ENCODE data around the gene GABRG3.

GABRG3 gene

DNA sequence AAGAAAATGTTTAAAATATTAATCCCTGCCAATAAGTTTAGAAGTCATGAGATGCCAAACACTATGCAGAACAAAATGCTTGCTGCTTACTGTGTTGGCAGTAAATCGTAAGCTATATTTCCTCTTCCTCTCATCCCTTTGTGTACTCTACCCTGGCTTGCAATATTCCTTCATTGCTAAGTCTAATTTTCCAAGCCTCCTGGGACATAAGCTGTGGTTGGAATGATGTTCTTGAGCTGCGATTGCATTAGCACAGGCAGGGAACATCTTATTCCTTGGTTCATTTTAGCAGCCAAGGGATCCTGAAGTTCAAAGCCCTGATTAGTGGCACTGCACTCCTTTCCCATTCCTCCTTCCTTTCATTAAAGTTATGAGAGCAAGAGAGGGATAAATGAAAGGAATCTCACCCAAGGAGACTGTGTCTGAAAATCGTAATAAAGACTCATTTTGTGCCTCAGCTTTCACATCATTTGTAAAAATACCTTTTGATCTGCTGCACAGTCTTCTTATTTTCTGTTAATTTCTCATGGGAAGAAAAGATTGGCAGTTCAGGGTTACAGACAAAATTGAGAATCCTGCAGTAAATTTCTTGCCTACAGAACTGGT is 592.9 kb downstream of the GABRG3 start:
- peaks cover 18% of the 10 kb centered on the region; the same call in 1 of the 2 replicates for H3K9me3 ChIP-seq (ENCODE audit: control insufficient read depth, insufficient read depth, low read length)
- H3K4me1 ChIP-seq (ENCODE audit: control insufficient read depth, insufficient read depth, low read length): no peaks in the 10 kb centered on the region
- H3K27me3 ChIP-seq (ENCODE audit: control insufficient read depth, insufficient read depth, low read length): no peaks in the 10 kb centered on the region
- no peak overlapping the region for H3K4me3 ChIP-seq (ENCODE audit: low read depth, low read length)
- no peak overlapping the region for H3K27ac ChIP-seq (ENCODE audit: low read depth, low read length)
- H3K36me3 ChIP-seq (ENCODE audit: control insufficient read depth, insufficient read depth, low read length): no peaks in the 10 kb centered on the region
- H3K9ac ChIP-seq (ENCODE audit: low read depth, low read length): no peak overlapping the region

DNA sequence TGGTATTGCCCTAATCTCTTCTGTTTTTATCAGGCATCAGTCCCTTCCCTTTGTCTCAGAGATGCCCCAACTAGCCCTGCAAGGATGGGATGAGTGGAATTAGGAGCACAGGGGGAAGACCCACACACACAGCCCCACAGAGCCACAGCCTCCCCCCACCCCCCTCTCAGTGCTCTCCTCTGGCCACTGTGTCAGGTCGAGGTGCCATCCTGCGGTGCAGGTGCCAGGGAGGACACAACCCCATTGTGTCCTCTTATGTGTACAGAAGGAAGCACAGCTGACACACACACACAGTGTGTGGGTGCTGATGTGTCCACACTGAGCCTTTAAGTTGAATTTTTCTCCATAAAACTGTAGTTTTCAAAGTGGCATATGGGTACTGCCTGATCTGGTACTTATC is 593.7 kb downstream of the GABRG3 start:
- peaks cover 16% of the 10 kb centered on the region; the same call in 1 of the 2 replicates for H3K9me3 ChIP-seq (ENCODE audit: control insufficient read depth, insufficient read depth, low read length)
- H3K27ac ChIP-seq (ENCODE audit: low read depth, low read length): no peak overlapping the region
- H3K36me3 ChIP-seq (ENCODE audit: control insufficient read depth, insufficient read depth, low read length): no peaks in the 10 kb centered on the region
- H3K4me3 ChIP-seq (ENCODE audit: low read depth, low read length): no peak overlapping the region
- H3K27me3 ChIP-seq (ENCODE audit: control insufficient read depth, insufficient read depth, low read length): no peaks in the 10 kb centered on the region
- H3K4me1 ChIP-seq (ENCODE audit: control insufficient read depth, insufficient read depth, low read length): no peaks in the 10 kb centered on the region
- no peak overlapping the region for H3K9ac ChIP-seq (ENCODE audit: low read depth, low read length)

DNA sequence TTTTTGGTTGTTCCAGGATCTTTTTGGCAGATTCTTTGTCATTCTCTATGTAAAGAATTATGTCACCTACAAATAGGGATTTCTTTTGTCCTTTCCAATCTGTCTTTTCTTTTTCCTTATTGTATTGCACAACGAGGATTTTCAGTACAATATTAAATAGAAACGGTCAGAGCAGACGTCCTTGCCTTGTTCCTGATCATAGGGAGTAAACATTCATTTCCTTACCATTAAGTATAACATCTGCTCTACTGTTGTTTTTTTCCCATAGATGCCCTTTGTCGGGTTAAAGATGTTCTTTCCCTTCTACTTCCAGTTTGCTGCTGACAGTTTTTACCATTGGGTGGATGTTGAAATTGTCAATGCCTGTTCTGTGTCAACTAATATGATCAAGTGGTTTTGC is 599.8 kb downstream of the GABRG3 start:
- Histone ChIP-seq H3K4me3 (ENCODE audit: low read depth, low read length) (no peak overlapping the region), H3K9me3 (ENCODE audit: control insufficient read depth, insufficient read depth, low read length) (no peaks in the 10 kb centered on the region), H3K36me3 (ENCODE audit: control insufficient read depth, insufficient read depth, low read length) (no peaks in the 10 kb centered on the region), H3K27me3 (ENCODE audit: control insufficient read depth, insufficient read depth, low read length) (no peaks in the 10 kb centered on the region), H3K9ac (ENCODE audit: low read depth, low read length) (no peak overlapping the region), H3K27ac (ENCODE audit: low read depth, low read length) (no peak overlapping the region), H3K4me1 (ENCODE audit: control insufficient read depth, insufficient read depth, low read length) (no peaks in the 10 kb centered on the region)

DNA sequence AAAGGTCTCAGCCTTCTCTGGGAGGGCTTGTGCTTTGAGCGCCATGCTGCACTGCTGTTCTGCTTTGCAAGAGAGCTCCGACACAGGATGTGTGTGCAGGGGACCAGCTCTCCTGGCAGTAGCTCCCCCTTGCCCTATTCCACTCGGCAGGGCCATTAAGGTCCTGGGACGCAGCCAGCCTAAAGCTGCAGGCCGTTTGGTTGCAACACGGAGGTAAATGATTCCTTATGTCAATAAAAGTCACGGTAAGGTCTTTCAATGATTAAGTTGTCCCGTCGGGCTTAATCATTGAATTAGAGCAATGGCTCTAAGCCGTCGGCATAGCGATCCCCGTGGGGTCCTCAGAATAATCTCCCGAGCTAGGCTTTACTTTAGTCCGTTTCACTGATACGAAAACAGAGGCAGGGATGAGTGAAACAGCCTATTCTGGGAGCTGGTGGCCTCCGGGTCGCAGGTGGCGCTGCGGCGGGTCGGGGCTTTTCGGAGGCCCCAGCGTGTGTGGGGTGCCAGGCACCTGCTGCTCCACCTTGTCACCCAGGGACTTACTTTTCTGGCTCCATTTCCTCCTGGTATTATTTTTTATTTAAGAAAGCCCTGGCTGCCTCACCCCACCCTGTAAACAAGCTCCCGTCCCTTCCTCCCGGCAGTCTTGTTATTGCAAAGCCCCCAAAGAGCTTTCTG is 603.0 kb downstream of the GABRG3 start:
- Histone ChIP-seq H3K27me3 (ENCODE audit: control insufficient read depth, insufficient read depth, low read length) (no peaks in the 10 kb centered on the region), H3K4me1 (ENCODE audit: control insufficient read depth, insufficient read depth, low read length) (no peaks in the 10 kb centered on the region), H3K9me3 (ENCODE audit: control insufficient read depth, insufficient read depth, low read length) (no peaks in the 10 kb centered on the region), H3K9ac (ENCODE audit: low read depth, low read length) (no peak overlapping the region), H3K4me3 (ENCODE audit: low read depth, low read length) (no peak overlapping the region), H3K36me3 (ENCODE audit: control insufficient read depth, insufficient read depth, low read length) (no peaks in the 10 kb centered on the region), H3K27ac (ENCODE audit: low read depth, low read length) (no peak overlapping the region)

DNA sequence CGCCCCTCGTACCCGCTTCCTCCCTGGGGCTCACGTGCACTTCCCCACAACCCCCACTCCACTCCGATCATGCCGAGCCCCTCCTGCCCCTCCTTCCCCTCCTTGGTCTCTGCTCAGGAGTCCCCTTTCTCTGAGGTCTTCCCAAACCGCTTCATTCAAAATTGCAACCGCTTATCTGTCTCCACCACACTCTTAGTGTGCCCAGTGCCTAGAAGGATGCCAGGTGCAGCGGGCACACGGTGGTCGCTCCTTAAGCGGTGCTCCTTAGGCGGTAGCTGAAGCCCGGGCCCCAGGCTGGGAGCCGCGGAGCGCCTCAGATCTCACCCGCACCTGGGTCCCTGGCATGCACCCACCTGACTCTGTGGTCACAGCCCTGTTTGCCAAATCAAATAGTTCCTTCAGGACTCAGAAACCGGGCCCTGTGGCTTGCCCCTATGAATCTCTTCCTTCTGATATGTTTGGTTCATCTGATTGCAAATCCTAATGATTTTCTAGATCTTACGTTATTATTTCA is 603.6 kb downstream of the GABRG3 start:
- no peak overlapping the region for H3K27ac ChIP-seq (ENCODE audit: low read depth, low read length)
- H3K4me1 ChIP-seq (ENCODE audit: control insufficient read depth, insufficient read depth, low read length): no peaks in the 10 kb centered on the region
- no peaks in the 10 kb centered on the region for H3K9me3 ChIP-seq (ENCODE audit: control insufficient read depth, insufficient read depth, low read length)
- no peak overlapping the region for H3K9ac ChIP-seq (ENCODE audit: low read depth, low read length)
- no peaks in the 10 kb centered on the region for H3K27me3 ChIP-seq (ENCODE audit: control insufficient read depth, insufficient read depth, low read length)
- H3K4me3 ChIP-seq (ENCODE audit: low read depth, low read length): no peak overlapping the region
- no peaks in the 10 kb centered on the region for H3K36me3 ChIP-seq (ENCODE audit: control insufficient read depth, insufficient read depth, low read length)

DNA sequence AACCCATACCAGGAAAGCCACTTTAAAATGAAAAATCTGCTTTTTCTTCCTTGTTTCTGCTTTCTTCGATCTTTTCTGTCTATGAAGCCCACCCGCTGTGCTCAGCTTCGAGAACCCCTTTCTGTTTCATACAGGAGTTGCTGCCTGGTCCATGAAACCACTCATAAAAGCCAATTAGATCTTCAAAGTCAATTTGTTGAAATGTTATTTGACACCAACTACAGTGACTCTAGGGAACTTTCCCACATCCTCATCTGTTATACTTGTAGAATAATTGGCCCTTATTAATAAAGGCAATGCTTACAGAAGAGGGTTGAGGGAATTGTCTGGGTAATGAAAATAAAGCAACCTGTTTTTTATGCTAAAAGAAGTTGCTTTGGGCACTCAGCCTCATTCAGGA is 604.5 kb downstream of the GABRG3 start:
- Histone ChIP-seq H3K9ac (ENCODE audit: low read depth, low read length) (no peak overlapping the region), H3K27me3 (ENCODE audit: control insufficient read depth, insufficient read depth, low read length) (no peaks in the 10 kb centered on the region), H3K9me3 (ENCODE audit: control insufficient read depth, insufficient read depth, low read length) (no peaks in the 10 kb centered on the region), H3K4me1 (ENCODE audit: control insufficient read depth, insufficient read depth, low read length) (no peaks in the 10 kb centered on the region), H3K27ac (ENCODE audit: low read depth, low read length) (no peak overlapping the region), H3K36me3 (ENCODE audit: control insufficient read depth, insufficient read depth, low read length) (no peaks in the 10 kb centered on the region), H3K4me3 (ENCODE audit: low read depth, low read length) (no peak overlapping the region)

DNA sequence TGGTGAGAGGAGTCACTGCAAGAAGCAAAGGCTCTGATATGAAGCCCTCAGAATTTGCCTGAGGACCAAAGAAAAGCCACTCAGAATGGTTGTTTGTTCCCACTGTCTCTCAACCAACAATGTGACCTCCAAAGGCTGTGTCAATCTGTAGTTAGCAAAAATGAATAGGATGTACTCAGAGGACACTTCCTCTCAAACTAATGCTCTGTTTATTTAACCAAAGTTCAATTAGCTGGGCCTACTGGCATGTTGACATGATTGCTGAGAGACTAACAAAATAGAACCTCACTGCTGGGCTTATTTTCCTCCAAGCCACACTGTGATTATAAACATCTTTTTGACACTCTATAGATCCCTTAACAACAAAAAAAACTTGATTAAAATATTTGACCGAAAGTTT is 605.6 kb downstream of the GABRG3 start:
- no peak overlapping the region for H3K27ac ChIP-seq (ENCODE audit: low read depth, low read length)
- no peaks in the 10 kb centered on the region for H3K9me3 ChIP-seq (ENCODE audit: control insufficient read depth, insufficient read depth, low read length)
- H3K9ac ChIP-seq (ENCODE audit: low read depth, low read length): no peak overlapping the region
- H3K4me3 ChIP-seq (ENCODE audit: low read depth, low read length): no peak overlapping the region
- H3K36me3 ChIP-seq (ENCODE audit: control insufficient read depth, insufficient read depth, low read length): no peaks in the 10 kb centered on the region
- H3K4me1 ChIP-seq (ENCODE audit: control insufficient read depth, insufficient read depth, low read length): no peaks in the 10 kb centered on the region
- H3K27me3 ChIP-seq (ENCODE audit: control insufficient read depth, insufficient read depth, low read length): no peaks in the 10 kb centered on the region

DNA sequence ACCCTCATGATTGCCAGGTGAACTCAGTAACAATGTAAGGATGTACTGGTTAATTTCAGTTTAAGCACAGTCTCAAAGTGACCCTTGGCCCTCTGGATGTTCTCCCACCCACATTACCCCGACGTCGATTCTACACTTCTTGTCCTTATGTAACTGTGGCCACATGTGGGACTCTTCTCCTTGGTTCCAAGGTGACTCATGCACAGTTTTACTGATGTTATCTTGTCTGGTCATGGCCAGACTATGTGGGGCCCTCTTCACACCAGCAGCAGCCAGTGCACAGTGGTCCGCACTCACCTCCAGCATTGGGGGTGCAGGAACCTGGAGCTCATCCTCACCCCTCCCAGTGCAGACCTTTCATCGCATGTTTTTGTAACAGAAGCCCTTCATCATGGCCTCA is 608.8 kb downstream of the GABRG3 start:
- H3K27me3 ChIP-seq (ENCODE audit: control insufficient read depth, insufficient read depth, low read length): no peaks in the 10 kb centered on the region
- no peaks in the 10 kb centered on the region for H3K4me1 ChIP-seq (ENCODE audit: control insufficient read depth, insufficient read depth, low read length)
- H3K27ac ChIP-seq (ENCODE audit: low read depth, low read length): no peak overlapping the region
- H3K36me3 ChIP-seq (ENCODE audit: control insufficient read depth, insufficient read depth, low read length): no peaks in the 10 kb centered on the region
- H3K9me3 ChIP-seq (ENCODE audit: control insufficient read depth, insufficient read depth, low read length): no peaks in the 10 kb centered on the region
- H3K4me3 ChIP-seq (ENCODE audit: low read depth, low read length): no peak overlapping the region
- H3K9ac ChIP-seq (ENCODE audit: low read depth, low read length): no peak overlapping the region

DNA sequence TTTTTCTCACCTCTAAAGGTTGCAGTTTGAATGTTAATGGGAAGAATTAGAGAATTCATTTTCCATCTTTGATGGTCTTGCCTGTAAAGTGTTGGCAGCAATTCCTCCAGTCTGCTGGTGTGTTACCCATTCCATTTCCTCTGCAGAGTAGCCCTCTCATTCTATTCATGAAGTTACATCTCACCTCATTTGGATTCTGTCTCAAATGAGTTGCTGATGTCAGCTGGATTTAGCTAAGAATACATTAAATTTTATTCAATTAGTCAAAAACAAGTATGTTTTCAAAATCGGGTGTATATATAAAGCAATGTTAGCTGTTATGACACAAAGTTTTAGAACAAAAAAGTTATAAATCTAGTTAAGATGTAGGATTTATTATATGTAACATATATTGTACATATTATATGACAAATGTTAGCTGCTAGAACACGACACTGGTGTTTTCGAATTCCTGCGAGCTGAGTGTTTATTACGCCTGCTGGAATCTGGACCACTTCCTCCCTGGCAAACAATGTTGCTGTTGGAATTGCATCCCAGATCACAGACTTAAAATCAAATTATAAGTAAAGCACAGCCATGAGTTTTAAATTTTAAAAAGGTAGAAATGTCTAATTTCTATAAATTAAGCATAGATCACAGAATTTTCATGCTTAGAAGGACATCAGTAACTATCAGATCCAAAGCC is 611.9 kb downstream of the GABRG3 start:
- Histone ChIP-seq H3K4me1 (ENCODE audit: control insufficient read depth, insufficient read depth, low read length) (peaks cover 5% of the 10 kb centered on the region; the same call in 1 of the 2 replicates), H3K9ac (ENCODE audit: low read depth, low read length) (no peak overlapping the region), H3K9me3 (ENCODE audit: control insufficient read depth, insufficient read depth, low read length) (no peaks in the 10 kb centered on the region), H3K4me3 (ENCODE audit: low read depth, low read length) (no peak overlapping the region), H3K27me3 (ENCODE audit: control insufficient read depth, insufficient read depth, low read length) (no peaks in the 10 kb centered on the region), H3K27ac (ENCODE audit: low read depth, low read length) (no peak overlapping the region), H3K36me3 (ENCODE audit: control insufficient read depth, insufficient read depth, low read length) (no peaks in the 10 kb centered on the region)

DNA sequence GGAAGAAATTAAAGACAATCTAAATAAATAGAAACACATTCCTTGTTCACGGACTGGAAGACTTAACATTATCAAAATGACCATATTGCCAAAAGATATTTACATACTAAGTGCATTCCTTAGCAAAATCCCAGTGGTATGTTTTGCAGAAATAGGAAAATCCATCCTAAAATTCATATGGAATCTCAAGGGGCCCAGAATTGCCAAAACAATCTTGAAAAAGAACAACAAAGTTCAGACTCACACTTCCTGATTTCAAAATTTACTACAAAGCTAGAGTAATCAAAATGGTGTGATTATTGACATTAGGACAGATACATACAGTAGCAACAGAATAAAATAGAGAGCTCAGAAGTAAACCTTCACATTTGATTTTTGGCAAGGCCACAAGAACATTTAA is 612.7 kb downstream of the GABRG3 start:
- Histone ChIP-seq H3K4me3 (ENCODE audit: low read depth, low read length) (no peak overlapping the region), H3K4me1 (ENCODE audit: control insufficient read depth, insufficient read depth, low read length) (peaks cover 5% of the 10 kb centered on the region; the same call in 1 of the 2 replicates), H3K9ac (ENCODE audit: low read depth, low read length) (no peak overlapping the region), H3K9me3 (ENCODE audit: control insufficient read depth, insufficient read depth, low read length) (no peaks in the 10 kb centered on the region), H3K27me3 (ENCODE audit: control insufficient read depth, insufficient read depth, low read length) (no peaks in the 10 kb centered on the region), H3K36me3 (ENCODE audit: control insufficient read depth, insufficient read depth, low read length) (no peaks in the 10 kb centered on the region), H3K27ac (ENCODE audit: low read depth, low read length) (no peak overlapping the region)

DNA sequence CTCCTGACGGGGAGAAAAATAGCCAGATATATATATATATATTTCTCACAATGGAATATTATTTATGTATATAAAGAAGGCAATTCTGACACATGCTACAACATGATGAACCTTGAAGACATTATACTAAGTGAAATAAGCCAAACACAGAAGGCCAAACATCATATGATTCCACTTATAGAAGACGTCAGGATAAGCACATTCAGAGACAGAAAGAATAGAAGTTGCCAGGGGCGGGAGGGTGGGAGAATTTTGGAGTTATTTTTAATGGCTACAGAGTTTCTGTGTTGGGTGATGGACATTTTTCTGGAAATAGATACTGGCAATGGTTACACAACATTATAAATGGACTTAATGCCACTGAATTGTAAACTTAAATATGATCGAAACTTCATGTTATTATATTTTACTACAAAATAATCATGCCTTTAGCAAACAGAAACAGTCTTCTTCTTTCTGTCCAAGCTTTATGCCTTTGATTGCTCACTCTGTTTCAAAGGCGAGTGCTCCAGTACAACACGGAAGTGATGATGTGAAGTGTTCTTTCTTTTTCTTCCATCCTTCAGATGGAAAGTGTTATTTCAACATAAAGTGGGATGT is 614.2 kb downstream of the GABRG3 start:
- Histone ChIP-seq H3K36me3 (ENCODE audit: control insufficient read depth, insufficient read depth, low read length) (no peaks in the 10 kb centered on the region), H3K9me3 (ENCODE audit: control insufficient read depth, insufficient read depth, low read length) (no peaks in the 10 kb centered on the region), H3K27ac (ENCODE audit: low read depth, low read length) (no peak overlapping the region), H3K4me3 (ENCODE audit: low read depth, low read length) (no peak overlapping the region), H3K4me1 (ENCODE audit: control insufficient read depth, insufficient read depth, low read length) (peaks cover 5% of the 10 kb centered on the region; the same call in 1 of the 2 replicates), H3K27me3 (ENCODE audit: control insufficient read depth, insufficient read depth, low read length) (no peaks in the 10 kb centered on the region), H3K9ac (ENCODE audit: low read depth, low read length) (no peak overlapping the region)

Data from HUES48 (cell line).